GM19099 (cell line): Measurements from ENCODE around the gene MCF2L2.

ENCODE experiments used
- POLR2A ChIP-seq: IDR thresholded peaks from 3 replicates; pipeline ENCODE4 v1.6.1; 2011; ENCODE audit warnings: low read depth; ENCODE audit not compliant: insufficient read length; ENCODE audit errors: extremely low read depth

MCF2L2 gene

GRCh38 chr3:183331498-183331897, 96.9 kb downstream of the MCF2L2 start:
- TF ChIP-seq POLR2A: no peak

- no peak for TF ChIP-seq POLR2A
Measured at GRCh38 chr3:183330881-183331280, 97.5 kb downstream of the MCF2L2 start.

- no peak for TF ChIP-seq POLR2A
Measured at GRCh38 chr3:183329543-183329942, 98.9 kb downstream of the MCF2L2 start.

- no peak for TF ChIP-seq POLR2A
Measured at GRCh38 chr3:183328823-183329222, 99.6 kb downstream of the MCF2L2 start.

- no peak for TF ChIP-seq POLR2A
Measured at GRCh38 chr3:183328164-183328563, 100.3 kb downstream of the MCF2L2 start.

- no peak for TF ChIP-seq POLR2A
Measured at GRCh38 chr3:183327343-183327742, 101.1 kb downstream of the MCF2L2 start.

GRCh38 chr3:183324083-183324482, 104.3 kb downstream of the MCF2L2 start:
- no peak for TF ChIP-seq POLR2A

GRCh38 chr3:183319371-183319770, 109.0 kb downstream of the MCF2L2 start:
- no peak for TF ChIP-seq POLR2A

GRCh38 chr3:183318877-183319276, 109.5 kb downstream of the MCF2L2 start:
- TF ChIP-seq POLR2A: no peak

GRCh38 chr3:183317886-183318865, 110.2 kb downstream of the MCF2L2 start:
- TF ChIP-seq POLR2A: no peak

GRCh38 chr3:183317271-183317670, 111.1 kb downstream of the MCF2L2 start:
- TF ChIP-seq POLR2A: no peak

GRCh38 chr3:183315739-183316138, 112.7 kb downstream of the MCF2L2 start:
- no peak for TF ChIP-seq POLR2A

GRCh38 chr3:183313764-183314163, 114.7 kb downstream of the MCF2L2 start:
- TF ChIP-seq POLR2A: no peak

- no peak for TF ChIP-seq POLR2A
Measured at GRCh38 chr3:183313351-183313750, 115.1 kb downstream of the MCF2L2 start.

- TF ChIP-seq POLR2A: no peak
Measured at GRCh38 chr3:183312433-183312832, 116.0 kb downstream of the MCF2L2 start.

GRCh38 chr3:183310936-183311335, 117.5 kb downstream of the MCF2L2 start:
- no peak for TF ChIP-seq POLR2A
